ENCODE measurements around the gene CHST8. TPM values are rescaled to one million over a fixed set of nuclear protein-coding genes. Genes with fewer than 3 reads are reported as not detected.

Gene CHST8
- not detected for total RNA-seq (2021; fragmentation: NEBNext Ultra II Directional; extraction: Animal tissue kit (Norgen Biotek cat#: 25700))
- long read RNA-seq, result 0 reads

- no peaks in the 10 kb centered on the region for H3K9me3 Mint-ChIP-seq
- peaks cover 24% of the 10 kb centered on the region for H3K27me3 Mint-ChIP-seq (ENCODE audit: insufficient read depth)
- TF ChIP-seq, protein P1, sequence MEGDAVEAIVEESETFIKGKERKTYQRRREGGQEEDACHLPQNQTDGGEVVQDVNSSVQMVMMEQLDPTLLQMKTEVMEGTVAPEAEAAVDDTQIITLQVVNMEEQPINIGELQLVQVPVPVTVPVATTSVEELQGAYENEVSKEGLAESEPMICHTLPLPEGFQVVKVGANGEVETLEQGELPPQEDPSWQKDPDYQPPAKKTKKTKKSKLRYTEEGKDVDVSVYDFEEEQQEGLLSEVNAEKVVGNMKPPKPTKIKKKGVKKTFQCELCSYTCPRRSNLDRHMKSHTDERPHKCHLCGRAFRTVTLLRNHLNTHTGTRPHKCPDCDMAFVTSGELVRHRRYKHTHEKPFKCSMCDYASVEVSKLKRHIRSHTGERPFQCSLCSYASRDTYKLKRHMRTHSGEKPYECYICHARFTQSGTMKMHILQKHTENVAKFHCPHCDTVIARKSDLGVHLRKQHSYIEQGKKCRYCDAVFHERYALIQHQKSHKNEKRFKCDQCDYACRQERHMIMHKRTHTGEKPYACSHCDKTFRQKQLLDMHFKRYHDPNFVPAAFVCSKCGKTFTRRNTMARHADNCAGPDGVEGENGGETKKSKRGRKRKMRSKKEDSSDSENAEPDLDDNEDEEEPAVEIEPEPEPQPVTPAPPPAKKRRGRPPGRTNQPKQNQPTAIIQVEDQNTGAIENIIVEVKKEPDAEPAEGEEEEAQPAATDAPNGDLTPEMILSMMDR (IDR thresholded peaks at IDR 0.05), result no peak
- no peaks in the 10 kb centered on the region for H3K36me3 Mint-ChIP-seq (ENCODE audit: low read depth)
- no peak for DNase-seq
- H3K4me1 Mint-ChIP-seq (ENCODE audit: low read depth), result no peaks in the 10 kb centered on the region
- no peak within 1 kb of the TSS for H3K27ac Mint-ChIP-seq
- no peak within 1 kb of the TSS for H3K4me3 Mint-ChIP-seq
Measured at GRCh38 chr19:33621811-33622504, at the start of gene CHST8. CHST8 (plus strand) TSS chr19:33621953; CDS start chr19:33689262, 67,309 bp downstream.

DNA sequence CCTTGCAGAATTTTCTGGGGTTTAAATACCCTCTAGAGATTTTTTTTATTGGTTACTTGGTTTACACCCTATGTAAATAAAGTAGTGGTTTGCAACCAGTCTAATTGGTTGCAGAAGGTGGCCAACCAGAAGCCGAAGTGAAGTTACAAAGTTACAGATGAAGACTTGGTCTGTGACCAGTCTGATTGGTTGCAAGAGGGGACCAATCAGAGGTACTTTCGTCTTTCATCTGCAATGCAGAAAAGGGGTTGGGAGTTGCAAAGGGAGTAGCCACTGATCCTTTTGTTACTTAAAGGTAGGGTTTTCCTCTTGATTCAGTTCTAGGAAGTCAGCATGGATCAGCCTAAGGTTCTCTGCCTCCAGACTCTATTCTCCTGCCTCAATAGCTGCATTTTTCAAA lies 48.8 kb upstream of the CHST8 start:
- TF ChIP-seq, protein P1 (IDR thresholded peaks at IDR 0.05), result no peak
- Mint-ChIP-seq H3K36me3 (ENCODE audit: low read depth) (peaks cover 6% of the 10 kb centered on the region), H3K9me3 (peaks cover 26% of the 10 kb centered on the region), H3K4me3 (no peak overlapping the region), H3K27ac (no peak overlapping the region), H3K27me3 (ENCODE audit: insufficient read depth) (peaks cover 4% of the 10 kb centered on the region; the same call in 1 of the 2 replicates), H3K4me1 (ENCODE audit: low read depth) (no peaks in the 10 kb centered on the region)
- DNase-seq, result no peak

- H3K4me3 Mint-ChIP-seq, result no peak overlapping the region
- TF ChIP-seq, protein P1 (IDR thresholded peaks at IDR 0.05), result no peak
- no peak overlapping the region for H3K27ac Mint-ChIP-seq
- H3K36me3 Mint-ChIP-seq (ENCODE audit: low read depth), result peaks cover 6% of the 10 kb centered on the region
- peaks cover 22% of the 10 kb centered on the region for H3K9me3 Mint-ChIP-seq
- no peak for DNase-seq
- no peaks in the 10 kb centered on the region for H3K4me1 Mint-ChIP-seq (ENCODE audit: low read depth)
- no peaks in the 10 kb centered on the region; the same call in 1 of the 2 replicates for H3K27me3 Mint-ChIP-seq (ENCODE audit: insufficient read depth)
Measured at GRCh38 chr19:33574824-33575223, 46.9 kb upstream of the CHST8 start.

- Mint-ChIP-seq H3K27ac (no peak overlapping the region), H3K27me3 (ENCODE audit: insufficient read depth) (peaks cover 3% of the 10 kb centered on the region; the same call in 1 of the 2 replicates), H3K4me1 (ENCODE audit: low read depth) (no peaks in the 10 kb centered on the region), H3K36me3 (ENCODE audit: low read depth) (peaks cover 6% of the 10 kb centered on the region), H3K9me3 (peaks cover 38% of the 10 kb centered on the region), H3K4me3 (no peak overlapping the region)
- no peak for DNase-seq
- TF ChIP-seq, protein P1 (IDR thresholded peaks at IDR 0.05), result no peak
Measured at GRCh38 chr19:33578697-33579096, 43.1 kb upstream of the CHST8 start.

DNA sequence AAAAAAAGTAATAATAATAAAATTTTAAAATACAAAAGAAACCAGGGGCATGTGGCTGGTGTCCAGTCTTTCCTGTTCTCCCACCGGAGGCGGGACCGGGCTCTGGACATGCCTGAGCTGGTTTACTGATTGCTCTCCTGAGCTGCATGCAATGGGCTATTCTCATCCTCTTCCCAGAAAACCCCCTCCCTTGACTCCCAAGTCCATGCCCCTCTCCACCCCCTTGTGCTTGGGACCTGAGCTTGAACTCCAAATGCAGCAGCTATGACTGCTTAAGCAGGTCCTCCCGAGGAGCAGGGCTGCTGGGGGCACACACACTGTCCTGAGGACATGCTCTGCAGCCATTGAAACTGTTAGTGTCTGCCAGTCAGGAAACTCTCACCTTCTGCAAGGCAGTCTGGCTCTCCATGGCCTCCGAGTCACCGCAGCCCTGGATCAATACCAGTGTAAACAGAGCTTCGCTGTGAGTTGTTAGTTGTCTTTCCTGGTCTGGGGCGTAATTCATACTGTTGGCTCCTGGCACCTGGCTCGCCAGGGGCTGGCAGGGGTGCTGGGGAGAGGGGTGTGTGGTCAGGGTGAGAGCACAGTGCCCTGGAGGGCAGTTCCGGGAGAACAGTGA lies 41.6 kb upstream of the CHST8 start:
- Mint-ChIP-seq H3K9me3 (peaks cover 28% of the 10 kb centered on the region), H3K27ac (no peak overlapping the region), H3K36me3 (ENCODE audit: low read depth) (no peaks in the 10 kb centered on the region), H3K27me3 (ENCODE audit: insufficient read depth) (peaks cover 3% of the 10 kb centered on the region; the same call in 1 of the 2 replicates), H3K4me3 (no peak overlapping the region), H3K4me1 (ENCODE audit: low read depth) (no peaks in the 10 kb centered on the region)
- no peak for DNase-seq
- TF ChIP-seq, protein P1 (IDR thresholded peaks at IDR 0.05), result no peak
